Adrenal gland (tissue), 5 donors: Measurements from ENCODE around the gene CNGB1.
"Not testable (repeated sequence)": the region's sequence is repeated elsewhere in the genome, so short reads cannot be mapped to it uniquely, and the experiment has no call there.

ENCODE experiments used
- CTCF ChIP-seq, 6 experiments: fragments of 450-650 bp in 4 of 6; fragments of 200-600 bp in 2 of 6; sonication (generic) in 1 of 6; IDR thresholded peaks; 1 replicate in 5 of 6; 2 replicates in 1 of 6; pipeline versions ENCODE4 v1.5.1 to v1.8.0; 2016 to 2021; ENCODE audit warnings: antibody characterized with exemption in 6 of 6, mild to moderate bottlenecking in 2 of 6, moderate library complexity in 1 of 6
- POLR2A ChIP-seq, 2 donors: fragments of 450-650 bp; IDR thresholded peaks; one replicate each; pipeline ENCODE4 v1.6.1; 2017; ENCODE audit warnings: antibody characterized with exemption in 2 of 2, mild to moderate bottlenecking in 2 of 2, moderate library complexity in 1 of 2
- donor health status: DM: no; HTN: no; CAD: no.

- TF ChIP-seq CTCF, POLR2A (IDR thresholded peaks at IDR 0.05): not testable (repeated sequence)
Observed at GRCh38 chr16:57846931-57847330, 124.0 kb downstream of the CNGB1 start.
